Gastrocnemius medialis (tissue), 4 donors: ENCODE results near the gene STX8.

Experiments used
- CTCF ChIP-seq, 5 experiments: fragments of 450-650 bp in 3 of 5; fragments of 200-600 bp in 2 of 5; sonication (generic) in 2 of 5; IDR thresholded peaks in 4 of 5; conservative IDR thresholded peaks in 1 of 5; 1 replicate in 4 of 5; 2 replicates in 1 of 5; pipeline ENCODE4 v1.5.1; 2016 to 2019; ENCODE audit warnings: antibody characterized with exemption in 5 of 5, mild to moderate bottlenecking in 3 of 5, moderate library complexity in 3 of 5
- POLR2A ChIP-seq, 2 donors: fragments of 450-650 bp; IDR thresholded peaks; one replicate each; pipeline ENCODE4 v1.6.1; 2017; ENCODE audit warnings: antibody characterized with exemption in 2 of 2, mild to moderate bottlenecking in 2 of 2, moderate library complexity in 2 of 2

GRCh38 chr17:9218064-9218635, 357.5 kb downstream of the STX8 start:
- TF ChIP-seq CTCF (IDR thresholded peaks at IDR 0.05 in 4 of 5, conservative IDR thresholded peaks at IDR 0.05 in 1 of 5) (no peak), POLR2A (IDR thresholded peaks at IDR 0.05) (no peak)
